Hepatocyte (in vitro differentiated cells): Measurements from ENCODE around the gene APRT. TPM values are rescaled to one million over a fixed set of nuclear protein-coding genes. Genes with fewer than 3 reads are reported as not detected.

Experiments used
- DNase-seq: peaks from one replicate; pipeline ENCODE4 v3.0.0-alpha.2; 2016; ENCODE audit warnings: low spot score
- H2AFZ ChIP-seq: fragments of 200-600 bp; sonication (generic); 2 replicates; pipeline ENCODE4 v1.6.0; 2016; ENCODE audit warnings: antibody characterized with exemption, mild to moderate bottlenecking
- H3K27ac ChIP-seq: fragments of 200-600 bp; sonication (generic); 2 replicates; pipeline ENCODE4 v1.5.1; 2016; ENCODE audit warnings: mild to moderate bottlenecking
- H3K27me3 ChIP-seq: fragments of 200-600 bp; sonication (generic); 2 replicates; pipeline ENCODE4 v1.6.1; 2016
- H3K36me3 ChIP-seq: fragments of 200-600 bp; sonication (generic); replicated peaks from 2 replicates; pipeline ENCODE4 v1.5.1; 2016; ENCODE audit warnings: low read depth; ENCODE audit not compliant: insufficient read depth
- H3K4me1 ChIP-seq: fragments of 200-600 bp; sonication (generic); 2 replicates; pipeline ENCODE4 v1.5.1; 2016; ENCODE audit warnings: mild to moderate bottlenecking, moderate library complexity; ENCODE audit not compliant: insufficient read depth
- H3K4me2 ChIP-seq: fragments of 200-600 bp; sonication (generic); 2 replicates; pipeline ENCODE4 v1.6.0; 2016
- H3K4me3 ChIP-seq: fragments of 200-600 bp; sonication (generic); 2 replicates; pipeline ENCODE4 v1.5.1; 2016; ENCODE audit warnings: mild to moderate bottlenecking
- H3K79me2 ChIP-seq: fragments of 200-600 bp; sonication (generic); 2 replicates; pipeline ENCODE4 v1.6.0; 2017; ENCODE audit warnings: mild to moderate bottlenecking
- H3K9me2 ChIP-seq: fragments of 200-600 bp; sonication (generic); replicated peaks from 2 replicates; pipeline ENCODE4 v1.6.0; 2017; ENCODE audit warnings: mild to moderate bottlenecking; ENCODE audit not compliant: insufficient read depth
- H3K9me3 ChIP-seq: fragments of 200-600 bp; sonication (generic); 2 replicates; pipeline ENCODE4 v1.5.1; 2016; ENCODE audit warnings: low read depth, mild to moderate bottlenecking
- H4K20me1 ChIP-seq: fragments of 200-600 bp; sonication (generic); 2 replicates; pipeline ENCODE4 v1.6.0; 2016; ENCODE audit warnings: mild to moderate bottlenecking; ENCODE audit not compliant: insufficient read depth, poor library complexity, severe bottlenecking
- CTCF ChIP-seq: fragments of 200-600 bp; sonication (generic); IDR thresholded peaks from 2 replicates; pipeline ENCODE4 v1.5.1; 2016; ENCODE audit warnings: antibody characterized with exemption, mild to moderate bottlenecking; ENCODE audit not compliant: poor library complexity
- EZH2 ChIP-seq: fragments of 200-600 bp; sonication (generic); IDR thresholded peaks from 2 replicates; pipeline ENCODE4 v1.6.1; 2016; ENCODE audit warnings: antibody characterized with exemption, mild to moderate bottlenecking, borderline replicate concordance
- EZH2phosphoT487 ChIP-seq: fragments of 200-600 bp; sonication (generic); IDR thresholded peaks from one replicate; pipeline ENCODE4 v1.6.1; 2018; ENCODE audit warnings: antibody characterized with exemption, mild to moderate bottlenecking, low read depth, moderate library complexity; ENCODE audit not compliant: unreplicated experiment, severe bottlenecking
- WGBS: methylation state at CpG from one replicate; pipeline ENCODE4 v1.1.6; 2016; ENCODE audit warnings: low lambda C conversion rate; ENCODE audit errors: missing lambda C conversion rate; 5-methylcytosine and 5-hydroxymethylcytosine counted together
- polyA plus RNA-seq: library from polyadenylated mRNA; unstranded; fragments of >200 nt; fragmentation: Nextera tagmentation; extraction: Ambion mirVana; gene quantifications from 2 replicates; pipeline ENCODE4 v1.2.1, GENCODE V29; 2016
- total RNA-seq: library from RNA; depleted of rRNA; stranded (reverse); fragments of >200 nt; gene quantifications from 2 replicates; pipeline ENCODE4 v1.2.3, GENCODE V29; 2014

APRT gene
- total and polyA plus RNA-seq, 2 experiments from 2014 or later: 101 to 237 TPM

DNA sequence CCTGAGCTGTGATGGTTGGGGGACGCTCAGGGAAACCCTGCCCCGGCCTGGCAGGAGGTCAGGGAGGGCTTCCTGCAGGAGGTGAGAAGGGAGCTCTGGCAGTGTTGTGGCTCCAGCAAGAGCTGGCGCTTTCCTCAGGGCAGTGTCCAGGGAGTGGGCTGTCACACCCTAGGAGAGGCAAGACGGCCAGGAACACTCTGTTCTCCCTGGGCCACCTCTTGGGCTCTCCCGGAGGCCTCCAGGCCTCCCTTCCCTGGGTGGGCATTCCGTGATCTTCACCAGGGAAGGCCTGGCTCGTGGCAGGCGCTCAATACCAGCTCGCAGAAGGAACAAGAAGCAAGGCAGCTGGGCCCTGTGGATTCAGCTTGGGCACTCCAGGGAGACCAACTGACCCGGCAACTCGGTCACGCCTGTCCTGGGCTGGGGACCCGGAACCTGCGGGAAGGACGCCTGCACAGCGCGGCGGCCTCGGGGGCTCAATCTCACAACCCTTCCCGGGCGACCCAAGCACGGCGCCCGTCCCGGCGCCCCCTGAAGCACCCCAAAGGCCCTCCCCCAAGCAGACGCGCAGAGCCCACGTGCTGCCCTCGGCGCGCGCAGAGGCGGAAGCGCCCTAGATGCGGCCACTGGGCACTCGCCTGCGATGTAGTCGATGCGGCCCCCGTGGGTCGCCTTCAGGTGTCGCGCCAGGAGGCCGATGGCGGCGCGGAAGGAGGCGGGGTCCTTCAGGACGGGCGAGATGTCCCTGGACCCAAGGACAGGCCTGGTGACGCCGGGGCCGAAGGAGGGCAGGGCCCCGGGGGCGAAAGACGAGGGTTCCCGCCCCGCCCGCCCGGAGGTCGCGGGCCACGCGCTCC is 588 bp downstream of the APRT start:
- H2AFZ ChIP-seq: peak overlapping the region; percentile 30
- TF ChIP-seq EZH2phosphoT487 (no peak), CTCF (no peak), EZH2 (no peak)

DNA sequence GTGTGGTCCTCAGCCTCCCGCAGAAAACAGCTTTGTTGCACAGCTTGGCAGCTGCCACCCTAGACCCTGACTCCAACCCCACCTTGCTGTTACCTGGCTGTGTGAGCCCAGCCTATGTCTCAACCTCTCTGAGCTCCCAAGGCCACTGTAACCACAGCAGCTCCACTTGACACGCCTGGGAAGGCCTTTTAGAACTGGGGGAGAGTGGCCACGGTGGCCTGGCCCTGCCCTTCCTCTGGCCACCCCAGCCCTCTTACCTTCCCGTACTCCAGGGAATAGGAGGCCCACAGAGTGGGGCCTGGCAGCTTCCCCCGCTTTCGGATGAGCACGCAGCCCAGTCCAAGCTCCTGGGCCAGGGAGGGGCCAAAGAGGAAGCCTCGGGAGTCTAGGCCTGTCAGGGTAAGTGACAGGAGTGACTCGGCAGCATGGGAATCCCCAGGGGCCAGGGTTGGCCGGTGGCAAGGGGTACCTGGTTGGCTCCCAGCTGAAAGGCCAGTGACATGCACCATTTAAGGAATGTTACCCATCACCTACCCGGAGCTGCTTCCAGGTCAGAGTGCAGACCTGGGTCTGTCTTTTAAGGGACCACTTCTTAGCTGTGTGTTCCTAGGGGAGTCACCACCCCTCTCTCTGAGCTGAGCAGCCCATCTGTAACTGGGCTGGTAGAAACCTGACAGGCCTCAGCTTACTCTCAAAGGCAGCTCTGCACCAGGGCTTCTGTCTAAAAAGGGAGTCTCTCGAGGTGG is 1.4 kb downstream of the APRT start:
- Histone ChIP-seq H3K4me3 (peak overlapping the region; percentile 73), H3K9me3 (no peaks in the 10 kb centered on the region), H3K79me2 (peaks cover 15% of the 10 kb centered on the region), H3K27me3 (no peaks in the 10 kb centered on the region), H4K20me1 (peaks cover 6% of the 10 kb centered on the region), H3K4me2 (peak overlapping the region; percentile 89), H3K4me1 (peaks cover 17% of the 10 kb centered on the region), H3K9me2 (no peaks in the 10 kb centered on the region), H3K36me3 (no peaks in the 10 kb centered on the region), H2AFZ (no peak overlapping the region), H3K27ac (peak overlapping the region; percentile 92)
- no peak for DNase-seq
- TF ChIP-seq CTCF: no peak
- TF ChIP-seq EZH2phosphoT487: no peak
- TF ChIP-seq EZH2: no peak
- WGBS: 56% methylated on average over 12 of the region's 12 CpGs

More for the DNA sequence above, 588 bp downstream of the APRT start:
- Histone ChIP-seq H3K9me2 (no peaks in the 10 kb centered on the region), H4K20me1 (peaks cover 6% of the 10 kb centered on the region), H3K27me3 (no peaks in the 10 kb centered on the region), H3K36me3 (no peaks in the 10 kb centered on the region), H3K4me3 (peak overlapping the region; percentile 73), H3K9me3 (no peaks in the 10 kb centered on the region), H3K79me2 (peaks cover 13% of the 10 kb centered on the region), H3K4me1 (peaks cover 17% of the 10 kb centered on the region), H3K4me2 (peak overlapping the region; percentile 89), H3K27ac (peak overlapping the region; percentile 92)
- WGBS: 5% methylated on average over 45 of the region's 65 CpGs
- peak; percentile 93 for DNase-seq

- Histone ChIP-seq H2AFZ (no peak overlapping the region), H3K36me3 (no peaks in the 10 kb centered on the region), H3K4me2 (peak overlapping the region; percentile 89), H3K27ac (no peak overlapping the region), H3K9me3 (no peaks in the 10 kb centered on the region), H3K4me3 (no peak overlapping the region), H4K20me1 (peaks cover 6% of the 10 kb centered on the region), H3K9me2 (no peaks in the 10 kb centered on the region), H3K79me2 (peaks cover 21% of the 10 kb centered on the region), H3K27me3 (no peaks in the 10 kb centered on the region), H3K4me1 (peaks cover 20% of the 10 kb centered on the region)
- no peak for TF ChIP-seq CTCF
- no peak for TF ChIP-seq EZH2phosphoT487
- no peak for TF ChIP-seq EZH2
- 89% methylated on average over 10 of the region's 10 CpGs for WGBS
- DNase-seq: no peak
Observed at GRCh38 chr16:88809676-88810165, 2.0 kb downstream of the APRT start.
